Measurements from ENCODE around the gene BMP5.

DNA sequence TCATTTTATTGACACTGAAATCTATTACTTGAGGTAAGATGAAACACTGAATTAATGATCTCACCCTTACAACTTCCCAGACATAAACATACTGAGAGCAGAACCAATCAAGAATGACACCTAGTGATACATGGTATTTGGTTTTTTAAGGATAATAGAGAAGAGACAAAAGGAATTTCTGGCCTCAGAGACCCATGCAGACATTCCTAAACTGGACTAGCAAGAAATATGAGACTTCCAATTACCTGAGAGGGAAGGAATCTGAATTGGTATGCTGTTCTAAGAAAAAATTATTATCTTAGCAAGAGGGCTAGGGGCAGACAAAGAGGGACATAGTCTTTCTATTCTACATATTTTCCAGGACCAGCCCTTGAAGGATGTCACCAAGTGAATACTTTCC is 141.1 kb downstream of the BMP5 start:
- TF ChIP-seq POLR2A (IDR thresholded peaks at IDR 0.05; ENCODE audit: low read depth, low read length) (no peak), CTCF (IDR thresholded peaks at IDR 0.05; ENCODE audit: extremely low read depth in 1 of 2, insufficient read depth in 1 of 2, low read depth in 1 of 2, low read length in 2 of 2) (no peak), JUN (IDR thresholded peaks at IDR 0.05; ENCODE audit: borderline replicate concordance, insufficient read depth, insufficient read length, low read depth) (no peak), POLR2AphosphoS5 (IDR thresholded peaks at IDR 0.05; ENCODE audit: insufficient read depth, low read depth, low read length) (no peak), EZH2 (IDR thresholded peaks at IDR 0.05; ENCODE audit: borderline replicate concordance, low read depth, low read length, severe bottlenecking) (no peak), GATA2 (IDR thresholded peaks at IDR 0.05; ENCODE audit: insufficient read depth, insufficient read length, low read depth, low read length) (no peak)
- TF ChIP-seq, protein P1, sequence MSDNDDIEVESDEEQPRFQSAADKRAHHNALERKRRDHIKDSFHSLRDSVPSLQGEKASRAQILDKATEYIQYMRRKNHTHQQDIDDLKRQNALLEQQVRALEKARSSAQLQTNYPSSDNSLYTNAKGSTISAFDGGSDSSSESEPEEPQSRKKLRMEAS (IDR thresholded peaks at IDR 0.05; ENCODE audit: insufficient read depth, insufficient read length) = no peak

Data from endothelial cell of umbilical vein (primary cell).